ENCODE results near the gene CWC27. TPM values are rescaled to one million over a fixed set of nuclear protein-coding genes. Genes with fewer than 3 reads are reported as not detected.

CWC27 gene
- total RNA-seq, 6 experiments from 2014 or later = 19.6 to 29.9 (median 25.4) TPM

DNA sequence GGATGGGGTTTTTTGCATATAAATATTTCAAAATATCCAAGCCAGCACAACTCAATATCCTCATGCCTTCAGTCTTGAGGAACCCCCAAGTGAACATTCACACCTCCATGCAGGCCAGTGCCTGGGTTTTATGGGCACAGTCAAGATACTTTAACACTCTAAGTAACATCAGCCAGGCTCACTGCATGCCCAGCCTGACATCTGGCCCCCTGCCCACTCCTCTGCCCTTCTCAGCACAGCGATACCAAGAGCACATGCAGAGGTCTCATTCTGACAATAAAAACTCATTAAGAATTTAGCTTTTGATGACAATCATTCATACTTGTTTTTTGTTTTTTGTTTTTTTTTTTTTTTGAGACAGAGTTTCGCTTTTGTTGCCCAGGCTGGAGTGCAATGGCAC is 250.0 kb downstream of the CWC27 start:
- Mint-ChIP-seq H3K4me3 (no peak overlapping the region), H3K9me3 (no peaks in the 10 kb centered on the region), H3K36me3 (ENCODE audit: low read depth) (no peaks in the 10 kb centered on the region), H3K4me1 (ENCODE audit: low read depth) (peaks cover 70% of the 10 kb centered on the region), H3K27me3 (ENCODE audit: insufficient read depth) (no peaks in the 10 kb centered on the region), H3K27ac (no peak overlapping the region)
- TF ChIP-seq, protein P1, sequence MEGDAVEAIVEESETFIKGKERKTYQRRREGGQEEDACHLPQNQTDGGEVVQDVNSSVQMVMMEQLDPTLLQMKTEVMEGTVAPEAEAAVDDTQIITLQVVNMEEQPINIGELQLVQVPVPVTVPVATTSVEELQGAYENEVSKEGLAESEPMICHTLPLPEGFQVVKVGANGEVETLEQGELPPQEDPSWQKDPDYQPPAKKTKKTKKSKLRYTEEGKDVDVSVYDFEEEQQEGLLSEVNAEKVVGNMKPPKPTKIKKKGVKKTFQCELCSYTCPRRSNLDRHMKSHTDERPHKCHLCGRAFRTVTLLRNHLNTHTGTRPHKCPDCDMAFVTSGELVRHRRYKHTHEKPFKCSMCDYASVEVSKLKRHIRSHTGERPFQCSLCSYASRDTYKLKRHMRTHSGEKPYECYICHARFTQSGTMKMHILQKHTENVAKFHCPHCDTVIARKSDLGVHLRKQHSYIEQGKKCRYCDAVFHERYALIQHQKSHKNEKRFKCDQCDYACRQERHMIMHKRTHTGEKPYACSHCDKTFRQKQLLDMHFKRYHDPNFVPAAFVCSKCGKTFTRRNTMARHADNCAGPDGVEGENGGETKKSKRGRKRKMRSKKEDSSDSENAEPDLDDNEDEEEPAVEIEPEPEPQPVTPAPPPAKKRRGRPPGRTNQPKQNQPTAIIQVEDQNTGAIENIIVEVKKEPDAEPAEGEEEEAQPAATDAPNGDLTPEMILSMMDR (IDR thresholded peaks at IDR 0.05) = no peak
- no peak for DNase-seq

DNA sequence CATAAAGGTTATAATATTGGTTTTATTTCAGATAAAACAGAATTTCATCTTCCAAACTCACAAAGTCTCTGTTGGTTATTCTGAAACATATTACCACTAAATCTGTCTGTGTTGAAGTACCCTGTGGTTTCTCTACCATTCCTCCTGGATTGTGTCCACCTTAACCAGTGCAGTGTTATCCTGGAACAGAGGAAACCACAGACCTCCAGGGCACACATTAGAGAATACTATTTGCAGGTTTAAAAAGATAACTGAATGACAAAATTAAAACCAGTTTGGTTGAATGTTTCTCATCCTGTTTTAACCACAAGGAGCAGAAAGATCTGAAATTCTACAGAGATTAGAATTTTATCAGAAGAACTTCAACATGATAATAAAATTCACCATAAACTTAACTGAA is 251.8 kb downstream of the CWC27 start:
- peak overlapping the region; percentile 12; the same call in 1 of the 2 replicates for H3K4me3 Mint-ChIP-seq
- TF ChIP-seq, protein P1 (IDR thresholded peaks at IDR 0.05) = peak; percentile 15; the same call in 1 of the 2 replicates
- H3K4me1 Mint-ChIP-seq (ENCODE audit: low read depth) = peaks cover 64% of the 10 kb centered on the region
- H3K27me3 Mint-ChIP-seq (ENCODE audit: insufficient read depth) = no peaks in the 10 kb centered on the region
- peak overlapping the region; percentile 80 for H3K27ac Mint-ChIP-seq
- H3K36me3 Mint-ChIP-seq (ENCODE audit: low read depth) = peaks cover 5% of the 10 kb centered on the region; the same call in 1 of the 2 replicates
- H3K9me3 Mint-ChIP-seq = no peaks in the 10 kb centered on the region
- peak; percentile 37 for DNase-seq

DNA sequence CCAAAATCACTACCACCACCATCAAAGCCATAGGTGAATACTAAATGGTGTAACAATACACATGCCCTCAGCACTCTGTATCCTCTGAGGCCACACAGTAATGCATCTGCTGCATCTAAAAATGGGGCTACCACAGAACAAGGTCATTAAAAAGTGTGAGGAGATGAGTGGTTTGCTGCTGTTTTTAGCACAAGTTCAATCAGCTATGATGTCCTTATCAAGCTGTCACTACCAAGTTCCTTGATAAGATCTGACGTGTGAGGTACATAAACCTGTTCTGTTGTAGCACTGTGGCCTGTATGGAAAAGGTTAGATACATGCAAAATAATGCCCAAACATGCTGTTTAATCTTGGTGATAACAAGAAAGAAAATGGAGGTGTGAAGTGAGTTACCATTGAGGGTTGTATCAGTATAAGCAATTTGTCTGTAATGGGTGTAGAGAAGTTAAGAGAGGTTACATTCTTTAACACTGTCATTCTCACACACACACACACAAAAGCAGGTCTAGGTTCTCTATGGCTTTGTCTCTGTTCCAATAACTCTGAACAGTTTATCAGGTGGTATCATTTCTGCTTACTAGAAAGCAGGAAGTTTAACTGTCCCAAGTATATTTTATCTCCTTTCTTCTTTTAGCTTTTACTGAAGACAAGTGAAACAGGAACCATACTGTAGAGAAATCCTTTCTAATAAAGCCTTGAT is 252.9 kb downstream of the CWC27 start:
- Mint-ChIP-seq H3K4me3 (peak overlapping the region; percentile 24; the same call in 1 of the 2 replicates), H3K4me1 (ENCODE audit: low read depth) (peaks cover 70% of the 10 kb centered on the region)

DNA sequence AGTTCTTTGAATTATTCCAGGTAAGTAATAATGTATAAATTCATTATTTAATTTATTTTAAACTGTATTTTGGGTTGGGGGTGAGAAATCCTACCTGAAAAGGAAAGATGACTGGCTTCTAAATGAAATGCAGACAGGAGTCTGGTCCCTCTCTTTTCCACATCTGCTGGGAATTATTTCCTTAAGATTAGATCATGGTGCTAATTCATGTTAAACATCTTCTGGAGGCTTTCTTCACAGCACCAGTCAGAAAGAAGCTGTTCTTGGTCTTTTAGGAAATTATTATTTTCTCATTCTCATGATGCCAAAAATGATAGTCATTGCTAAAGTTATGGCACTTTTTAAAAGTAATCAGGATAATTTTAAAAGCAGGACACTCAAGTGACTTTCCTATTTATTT is 254.2 kb downstream of the CWC27 start:
- peaks cover 16% of the 10 kb centered on the region for H3K36me3 Mint-ChIP-seq (ENCODE audit: low read depth)
- peaks cover 67% of the 10 kb centered on the region for H3K4me1 Mint-ChIP-seq (ENCODE audit: low read depth)
- no peak overlapping the region for H3K4me3 Mint-ChIP-seq

More for the DNA sequence above, 252.9 kb downstream of the CWC27 start:
- H3K9me3 Mint-ChIP-seq = no peaks in the 10 kb centered on the region
- DNase-seq = no peak
- H3K27ac Mint-ChIP-seq = peak overlapping the region; percentile 77
- H3K27me3 Mint-ChIP-seq (ENCODE audit: insufficient read depth) = no peaks in the 10 kb centered on the region
- TF ChIP-seq, protein P1 (IDR thresholded peaks at IDR 0.05) = no peak
- H3K36me3 Mint-ChIP-seq (ENCODE audit: low read depth) = peaks cover 10% of the 10 kb centered on the region

DNA sequence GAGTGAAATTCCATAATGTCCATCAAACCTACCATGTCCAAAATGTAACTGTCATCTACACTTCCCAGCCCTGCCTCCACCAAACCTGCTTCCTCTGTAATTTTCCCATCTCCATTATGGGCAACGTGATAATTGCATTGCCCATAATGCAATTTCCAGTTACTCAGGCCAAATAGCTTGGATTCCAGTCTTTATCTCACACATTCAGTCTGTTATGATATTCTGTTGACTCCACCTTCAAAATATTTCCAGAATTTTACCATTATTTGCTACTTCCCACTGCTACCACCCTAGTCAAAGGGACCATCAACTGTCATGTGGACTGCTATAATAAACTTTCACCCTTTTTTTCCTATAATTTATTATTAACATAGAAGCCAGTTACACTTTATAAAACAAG is 256.0 kb downstream of the CWC27 start:
- Mint-ChIP-seq H3K9me3 (no peaks in the 10 kb centered on the region), H3K4me1 (ENCODE audit: low read depth) (peaks cover 75% of the 10 kb centered on the region)
- TF ChIP-seq, protein P1 (IDR thresholded peaks at IDR 0.05) = no peak

More for the DNA sequence above, 254.2 kb downstream of the CWC27 start:
- Mint-ChIP-seq H3K27ac (no peak overlapping the region), H3K9me3 (no peaks in the 10 kb centered on the region), H3K27me3 (ENCODE audit: insufficient read depth) (0 out of 2 replicates have a peak, but pooled peaks cover 3% of the 10 kb centered on the region)
- DNase-seq = no peak
- TF ChIP-seq, protein P1 (IDR thresholded peaks at IDR 0.05) = no peak

More for the DNA sequence above, 256.0 kb downstream of the CWC27 start:
- H3K36me3 Mint-ChIP-seq (ENCODE audit: low read depth) = peaks cover 25% of the 10 kb centered on the region
- no peak overlapping the region for H3K27ac Mint-ChIP-seq
- no peak for DNase-seq
- H3K4me3 Mint-ChIP-seq = no peak overlapping the region
- H3K27me3 Mint-ChIP-seq (ENCODE audit: insufficient read depth) = 0 out of 2 replicates have a peak, but pooled peaks cover 3% of the 10 kb centered on the region
